HCT116 (cell line): Measurements from ENCODE around the gene SLC22A15.
"Not testable (repeated sequence)": the region's sequence is repeated elsewhere in the genome, so short reads cannot be mapped to it uniquely, and the experiment has no call there.

ENCODE experiments used
- CTCF ChIP-seq, 3 experiments: fragments of 200-600 bp in 1 of 3; sonication (generic) in 1 of 3; IDR thresholded peaks in 2 of 3; conservative IDR thresholded peaks in 1 of 3; 2 replicates each; pipeline ENCODE4 v1.5.1; 2012 to 2017; ENCODE audit warnings: low read depth in 2 of 3, low read length in 2 of 3, antibody characterized with exemption in 1 of 3, borderline replicate concordance in 1 of 3, control low read depth in 1 of 3, mild to moderate bottlenecking in 1 of 3, mixed read lengths in 1 of 3, mixed run types in 1 of 3, moderate library complexity in 1 of 3; ENCODE audit not compliant: insufficient read depth in 1 of 3
- POLR2A ChIP-seq: IDR thresholded peaks from 2 replicates; pipeline ENCODE4 v1.7.0; 2011; ENCODE audit warnings: borderline replicate concordance; ENCODE audit not compliant: insufficient read depth, insufficient read length; ENCODE audit errors: extremely low read depth
- POLR2AphosphoS5 ChIP-seq: IDR thresholded peaks from 2 replicates; pipeline ENCODE4 v1.6.1; 2011; ENCODE audit warnings: mild to moderate bottlenecking, low read depth, low read length, moderate library complexity
- SRF ChIP-seq: IDR thresholded peaks from 2 replicates; pipeline ENCODE4 v1.6.1; 2012; ENCODE audit warnings: low read depth

- not testable (repeated sequence) for TF ChIP-seq CTCF (IDR thresholded peaks at IDR 0.05 in 2 of 3, conservative IDR thresholded peaks at IDR 0.05 in 1 of 3; ENCODE audit: borderline replicate concordance in 1 of 3, insufficient read depth in 1 of 3, low read depth in 2 of 3, low read length in 2 of 3); SRF; POLR2AphosphoS5; POLR2A
Observed at GRCh38 chr1:115971778-115972177, 4.5 kb upstream of the SLC22A15 start.
